ENCODE results near the gene MYEOV.
A peak's percentile ranks its signal among the peaks of the same experiment; 100 is the strongest.

The MYEOV gene

GRCh38 chr11:69288883-69289242, 5.1 kb upstream of the MYEOV start:
- no peak for DNase-seq

- no peak for DNase-seq
Measured at GRCh38 chr11:69290806-69291205, 3.1 kb upstream of the MYEOV start.

- no peak for DNase-seq
Measured at GRCh38 chr11:69291459-69292110, 2.4 kb upstream of the MYEOV start.

- DNase-seq, result peak in 3 of 4 experiments; percentile 27 to 45 (median 31)
Measured at GRCh38 chr11:69292221-69292648, 1.7 kb upstream of the MYEOV start.

- no peak for DNase-seq
Measured at GRCh38 chr11:69293087-69293486, 868 bp upstream of the MYEOV start.

- no peak for DNase-seq
Measured at GRCh38 chr11:69294571-69295078, 670 bp downstream of the MYEOV start.

GRCh38 chr11:69295079-69295994, 1.4 kb downstream of the MYEOV start:
- no peak for DNase-seq

- DNase-seq, result no peak
Measured at GRCh38 chr11:69295995-69296889, 2.3 kb downstream of the MYEOV start.

GRCh38 chr11:69296890-69297786, 3.2 kb downstream of the MYEOV start:
- DNase-seq, result peak in 3 of 4 experiments; percentile 41 to 57 (median 48)

- DNase-seq, result no peak
Measured at GRCh38 chr11:69297787-69298266, 3.9 kb downstream of the MYEOV start.

- DNase-seq, result no peak
Measured at GRCh38 chr11:69298267-69299022, 4.5 kb downstream of the MYEOV start.

- no peak for DNase-seq
Measured at GRCh38 chr11:69299023-69299461, 5.1 kb downstream of the MYEOV start.

- DNase-seq, result no peak
Measured at GRCh38 chr11:69299572-69299971, 5.6 kb downstream of the MYEOV start.

- no peak for DNase-seq
Measured at GRCh38 chr11:69300120-69301060, 6.4 kb downstream of the MYEOV start.

GRCh38 chr11:69301081-69301454, 7.1 kb downstream of the MYEOV start:
- no peak for DNase-seq

GRCh38 chr11:69301455-69302401, 7.8 kb downstream of the MYEOV start:
- no peak for DNase-seq

- DNase-seq, result no peak
Measured at GRCh38 chr11:69302447-69303020, 8.6 kb downstream of the MYEOV start.

GRCh38 chr11:69303427-69303826, 9.5 kb downstream of the MYEOV start:
- DNase-seq, result no peak
